GM19438 (cell line): Measurements from ENCODE around the gene OXCT1.
"Not testable (repeated sequence)": the region's sequence is repeated elsewhere in the genome, so short reads cannot be mapped to it uniquely, and the experiment has no call there.

Source experiments
- ATAC-seq: cut with Tn5 transposase; IDR thresholded peaks from one replicate; pipeline ENCODE4 v1.9.1; 2021; ENCODE audit warnings: low read depth; ENCODE audit not compliant: unreplicated experiment

The OXCT1 gene

DNA sequence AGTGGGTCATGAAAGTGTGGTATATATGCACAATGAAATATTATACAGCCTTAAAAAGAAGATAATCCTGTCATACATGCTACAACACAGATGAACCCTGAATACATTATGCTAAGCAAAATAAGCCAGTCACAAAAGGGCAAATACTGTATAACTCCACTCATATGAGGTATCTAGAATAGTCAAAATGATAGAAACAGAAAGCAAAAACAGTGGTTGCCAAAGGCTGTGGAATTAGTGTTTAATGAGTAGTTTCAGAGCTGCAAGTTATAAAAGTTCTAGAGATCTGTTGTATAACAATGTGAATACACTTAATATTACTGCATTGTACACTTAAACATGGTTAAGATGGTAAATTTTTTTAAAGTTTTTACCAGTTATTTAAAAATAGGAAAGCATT lies 135.0 kb downstream of the OXCT1 start:
- ATAC-seq = no peak

DNA sequence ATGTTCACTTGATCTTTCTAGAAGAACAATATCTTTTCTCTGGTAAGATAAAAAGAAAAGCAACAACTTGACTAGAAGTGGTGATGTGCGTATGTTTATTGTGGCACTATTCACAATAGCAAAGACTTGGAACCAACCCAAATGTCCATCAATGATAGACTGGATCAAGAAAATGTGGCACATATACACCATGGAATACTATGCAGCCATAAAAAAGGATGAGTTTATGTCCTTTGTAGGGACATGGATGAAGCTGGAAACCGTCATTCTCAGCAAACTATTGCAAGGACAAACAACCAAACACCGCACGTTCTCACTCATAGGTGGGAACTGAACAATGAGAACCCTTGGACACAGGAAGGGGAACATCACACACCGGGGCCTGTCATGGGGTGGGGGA lies 140.8 kb downstream of the OXCT1 start:
- not testable (repeated sequence) for ATAC-seq

DNA sequence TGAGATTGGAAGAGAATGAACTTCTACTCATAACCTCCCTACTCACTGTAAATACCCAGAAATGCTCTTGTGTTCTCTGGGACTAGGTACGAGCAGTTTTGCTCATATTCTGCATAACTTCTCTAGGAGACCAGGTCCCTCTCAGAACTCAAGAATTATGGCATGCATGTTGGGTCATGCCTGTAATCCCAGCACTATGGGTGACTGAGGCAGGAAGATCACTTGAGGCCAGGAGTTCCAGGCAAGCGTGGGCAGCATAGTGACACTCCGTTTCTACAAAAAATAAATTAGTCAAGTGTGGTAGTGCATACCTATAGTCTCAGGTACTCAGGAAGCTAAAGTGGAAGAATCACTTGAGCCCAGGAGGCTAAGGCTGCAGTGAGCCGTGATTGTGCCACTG lies 141.9 kb downstream of the OXCT1 start:
- no peak for ATAC-seq

DNA sequence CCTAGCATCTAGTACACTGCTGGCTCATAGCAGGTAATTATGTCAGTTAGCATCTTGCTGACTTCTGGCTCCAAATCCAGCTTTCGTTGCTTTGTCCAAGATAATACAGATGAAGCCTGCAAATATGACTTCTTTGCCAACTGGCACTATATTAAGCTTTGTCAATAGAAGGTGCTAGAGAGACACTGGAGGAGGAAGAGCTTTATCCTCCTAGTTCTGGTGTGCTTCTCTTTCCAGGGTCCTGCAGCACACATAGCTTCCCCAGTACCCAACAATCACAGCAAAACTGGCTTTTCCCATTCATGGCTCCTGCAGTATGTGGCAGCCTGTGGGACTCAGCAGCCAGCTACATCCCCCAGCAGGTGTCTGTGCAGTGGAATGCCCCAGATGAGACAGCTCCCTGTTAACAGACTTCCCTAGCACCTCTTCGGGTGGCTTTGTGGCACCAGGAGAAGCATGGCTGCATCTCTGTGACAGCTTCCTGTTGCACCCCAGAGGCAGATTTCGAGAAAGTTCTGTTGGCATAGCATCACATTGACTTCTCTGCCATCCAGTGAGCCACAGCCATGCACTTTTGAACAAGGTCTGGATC lies 147.8 kb downstream of the OXCT1 start:
- ATAC-seq = no peak

DNA sequence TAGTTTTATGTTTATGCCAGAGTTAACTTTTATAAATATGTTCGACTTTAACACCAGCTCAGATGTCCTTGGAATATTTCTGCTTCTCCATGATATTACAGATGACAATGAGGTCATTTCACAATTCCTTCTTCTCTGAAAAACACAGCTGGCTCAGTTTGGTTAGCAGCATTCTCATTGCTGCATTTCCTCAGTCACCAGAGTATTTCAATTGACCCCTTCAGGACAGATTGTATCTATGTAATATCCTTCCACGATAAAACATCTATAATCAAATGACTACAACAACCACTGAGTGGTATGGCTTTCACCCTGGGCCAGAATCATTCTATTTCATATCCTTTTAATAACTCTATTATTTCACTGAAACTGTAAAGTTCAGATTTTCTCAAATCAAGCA lies 148.7 kb downstream of the OXCT1 start:
- no peak for ATAC-seq

DNA sequence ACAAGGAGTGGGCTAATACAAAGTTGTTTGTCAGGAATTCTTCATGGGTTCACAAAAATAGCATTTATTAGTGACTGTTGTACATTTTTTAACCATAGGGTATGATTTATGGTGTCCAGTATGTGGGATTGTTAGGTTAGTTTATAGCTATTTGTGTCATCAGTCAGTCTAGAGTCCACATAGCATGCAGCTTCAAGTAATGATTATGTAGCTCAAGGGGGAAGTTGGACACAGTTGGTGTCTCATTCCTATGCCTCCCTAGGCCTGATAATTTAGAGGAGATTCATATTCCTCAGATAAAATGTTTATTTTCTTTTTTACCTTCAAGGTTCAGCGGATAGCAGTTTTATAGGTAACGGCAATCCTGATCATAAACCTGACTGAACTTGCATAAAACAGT lies 153.8 kb downstream of the OXCT1 start:
- ATAC-seq = no peak

DNA sequence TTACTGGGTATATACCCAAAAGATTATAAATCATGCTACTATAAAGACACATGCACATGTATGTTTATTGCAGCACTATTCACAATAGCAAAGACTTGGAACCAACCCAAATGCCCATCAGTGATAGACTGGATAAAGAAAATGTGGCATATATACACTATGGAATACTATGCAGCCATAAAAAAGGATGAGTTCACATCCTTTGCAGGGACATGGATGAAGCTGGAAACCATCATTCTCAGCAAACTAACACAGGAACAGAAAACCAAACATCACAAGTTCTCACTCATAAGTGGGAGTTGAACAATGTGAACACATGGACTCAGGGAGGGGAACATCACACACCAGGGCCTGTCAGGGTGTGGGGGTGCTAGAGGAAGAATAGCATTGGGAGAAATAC lies 155.8 kb downstream of the OXCT1 start:
- ATAC-seq = not testable (repeated sequence)

DNA sequence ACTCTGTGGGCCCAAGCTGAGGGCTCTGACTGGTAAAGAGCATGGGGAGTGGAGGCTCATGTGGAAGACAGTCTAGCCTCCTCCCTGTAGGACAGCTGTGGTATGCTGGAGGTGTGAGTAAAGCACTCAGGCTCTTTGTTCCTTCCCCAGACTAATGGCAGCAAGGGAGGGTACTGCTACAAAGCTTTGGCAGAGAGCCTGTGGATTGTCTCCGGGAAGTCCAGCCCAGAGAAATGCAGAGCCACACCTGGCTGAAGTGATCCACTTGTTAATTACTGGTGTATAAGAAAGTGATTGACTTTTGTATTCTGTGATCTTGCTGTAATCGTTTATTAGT lies 161.7 kb downstream of the OXCT1 start:
- ATAC-seq = no peak

DNA sequence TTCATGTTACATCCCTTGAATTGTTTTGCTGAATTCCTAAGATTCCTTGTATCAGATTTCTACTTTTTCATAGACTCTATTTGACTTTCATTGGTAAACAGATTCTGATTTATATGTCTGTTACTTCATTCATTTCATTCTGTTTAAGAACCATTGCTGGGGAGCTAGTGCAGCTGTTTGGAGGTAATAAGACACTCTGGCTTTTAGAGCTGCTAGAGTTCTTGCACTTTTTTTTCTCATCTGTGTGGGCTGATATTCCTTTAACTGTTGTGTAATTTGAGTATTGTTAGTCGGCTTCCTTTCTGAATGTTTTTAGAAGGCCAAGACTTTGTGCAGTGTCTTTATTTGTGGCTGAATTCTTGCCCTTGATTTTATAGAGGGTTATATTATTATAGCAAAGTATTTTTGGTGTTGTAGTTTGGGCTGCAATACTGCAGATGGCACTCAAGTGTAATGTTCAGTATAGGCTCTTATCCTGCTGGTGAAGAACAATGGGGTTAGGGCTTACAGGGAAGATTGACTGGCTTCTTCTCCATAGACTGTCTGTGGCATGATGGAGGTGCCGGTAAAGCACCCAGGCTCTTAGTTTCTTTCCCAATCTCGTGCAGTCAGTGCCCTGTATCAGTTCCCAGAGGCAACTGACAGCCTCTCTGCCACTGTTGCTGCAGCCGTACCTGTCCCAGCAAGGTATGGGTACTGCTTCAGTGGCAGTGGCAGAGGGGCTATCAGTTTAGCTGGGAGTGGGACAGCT lies 162.2 kb downstream of the OXCT1 start:
- ATAC-seq = peak; percentile 77

DNA sequence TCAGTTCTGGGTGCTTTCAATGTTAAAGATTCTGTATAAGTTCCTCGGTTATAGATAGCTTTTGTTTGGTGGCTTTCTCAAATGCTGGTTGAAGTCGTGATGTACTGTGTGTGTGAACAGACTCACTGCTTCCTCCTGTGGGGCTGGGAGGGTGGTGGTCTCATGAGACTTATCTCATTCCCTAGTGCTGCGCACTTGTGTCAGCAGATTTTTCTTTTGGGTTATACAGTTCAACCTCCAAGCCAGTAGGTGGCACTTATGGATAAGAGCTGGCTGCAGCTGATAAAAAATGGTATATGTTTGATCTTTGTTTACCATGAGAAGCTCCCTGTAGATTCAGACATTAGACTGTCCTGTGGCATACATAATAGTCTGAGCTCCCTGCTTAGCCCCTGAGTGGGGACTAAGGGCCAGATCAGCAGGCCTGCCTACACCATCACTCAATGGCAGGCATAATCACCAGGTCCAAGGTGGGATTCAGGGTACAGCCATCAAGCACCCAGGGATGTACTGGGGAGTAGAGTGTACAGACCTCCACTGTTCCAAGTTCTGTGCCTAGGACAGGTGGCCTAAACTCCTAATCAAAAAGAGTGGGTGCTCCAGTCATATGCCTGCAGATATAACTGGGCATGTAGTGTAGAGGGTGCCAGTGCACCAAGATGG lies 174.2 kb downstream of the OXCT1 start:
- peak; percentile 84 for ATAC-seq

DNA sequence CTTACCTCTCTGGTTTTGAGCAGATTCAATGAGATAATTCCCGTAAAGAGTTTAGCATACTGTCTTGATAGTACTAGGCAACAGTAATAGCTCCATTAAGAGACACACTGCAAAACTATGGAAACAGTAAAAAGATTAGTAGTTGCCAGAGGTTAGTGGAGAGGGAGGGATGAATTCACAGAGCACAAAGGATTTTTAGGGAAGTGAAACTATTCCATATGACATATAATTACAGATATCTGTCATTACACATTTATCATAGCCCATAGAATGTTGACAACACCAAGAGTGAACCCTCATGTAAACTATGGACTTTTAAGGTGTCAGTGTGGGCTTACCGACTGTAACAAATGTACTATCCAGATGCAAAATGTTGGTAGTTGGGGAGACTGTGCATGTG lies 183.5 kb downstream of the OXCT1 start:
- no peak for ATAC-seq

DNA sequence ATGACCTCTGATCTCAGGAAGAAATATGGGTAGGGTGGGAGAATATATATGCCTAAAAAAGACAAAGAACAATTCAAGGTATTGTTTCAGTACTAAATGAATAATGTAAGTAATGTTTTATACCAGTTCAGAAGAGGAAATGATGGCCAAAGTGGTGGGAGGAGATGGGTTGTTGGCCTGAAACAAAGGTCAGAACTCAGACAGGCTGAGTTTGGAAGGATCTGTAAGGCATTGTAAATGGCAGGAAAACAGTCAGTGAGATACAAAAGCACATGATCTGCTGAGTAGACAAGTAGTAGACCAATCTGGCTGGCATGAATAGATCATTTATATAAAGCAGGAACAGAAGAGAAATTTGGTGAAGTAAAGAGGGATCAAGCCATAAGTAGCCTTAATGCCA lies 184.0 kb downstream of the OXCT1 start:
- no peak for ATAC-seq

DNA sequence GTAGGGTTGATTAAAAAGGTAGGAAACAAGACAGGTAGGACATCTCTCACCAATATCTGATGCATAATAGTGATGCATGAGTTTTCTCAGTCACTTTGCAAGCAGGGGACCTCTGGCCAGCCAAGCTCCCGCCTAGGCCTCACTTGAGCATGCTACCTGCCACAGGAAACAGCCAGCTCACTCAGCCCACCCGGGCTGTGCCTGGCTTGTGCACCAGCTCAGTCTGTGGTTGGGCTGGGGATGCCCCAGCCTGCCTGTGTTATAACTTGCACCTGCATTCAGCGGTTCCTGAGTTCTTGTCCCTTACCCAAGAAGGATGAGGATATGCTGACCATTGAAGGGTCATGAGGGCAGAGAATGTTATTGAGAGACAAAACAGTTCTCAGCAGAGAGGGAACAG lies 187.0 kb downstream of the OXCT1 start:
- peak; percentile 70 for ATAC-seq

DNA sequence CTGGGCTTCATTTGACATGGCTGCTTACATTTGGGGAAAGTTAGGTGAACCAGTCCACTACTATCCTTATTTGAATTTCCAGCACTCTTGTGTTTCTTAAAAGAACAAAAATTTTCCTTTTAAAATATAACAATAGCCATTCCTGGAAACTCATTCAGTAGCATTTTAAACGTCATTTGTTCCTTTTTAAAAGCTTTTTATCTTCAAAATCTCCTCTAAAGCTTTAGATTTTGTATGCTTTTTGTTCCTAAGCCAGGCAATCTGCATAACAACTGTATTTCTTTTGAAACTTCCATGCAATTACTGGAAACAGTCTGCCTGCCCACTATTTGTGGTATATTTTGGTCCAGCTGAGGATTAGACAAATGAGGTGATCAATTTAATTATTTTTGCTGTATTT lies 187.6 kb downstream of the OXCT1 start:
- no peak for ATAC-seq

DNA sequence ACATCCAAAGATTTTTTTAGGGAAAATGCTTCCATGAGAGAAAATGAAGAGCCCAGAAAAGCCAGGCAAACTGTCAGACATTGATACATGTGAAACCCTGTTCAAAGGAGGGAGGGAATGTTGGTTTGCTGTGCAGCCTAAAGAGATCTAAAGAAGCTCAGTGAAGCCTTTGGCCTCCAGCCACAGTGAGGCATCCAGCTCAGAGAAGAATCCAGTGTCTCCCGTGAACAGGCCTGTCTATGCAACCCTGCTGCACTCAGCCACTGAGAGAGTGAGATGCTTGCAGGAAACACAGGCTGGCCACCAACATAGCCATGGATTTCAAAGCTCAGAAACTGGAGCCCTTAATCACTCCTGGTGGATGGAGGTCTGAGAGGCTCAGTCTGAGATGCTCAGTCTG lies 188.4 kb downstream of the OXCT1 start:
- ATAC-seq = no peak
